Tibial artery (tissue), 4 donors: ENCODE data around the gene JMJD6.

Experiments
- DNase-seq, 2 donors: peaks; one replicate each; pipeline ENCODE4 v3.0.0-alpha.2; 2019
- H3K27ac ChIP-seq, 2 donors: fragments of 200-600 bp; sonication (generic) in 1 of 2; 1 replicate in 1 of 2; 2 replicates in 1 of 2; pipeline ENCODE4 v1.5.1; 2018 to 2019; ENCODE audit warnings: mild to moderate bottlenecking in 1 of 2
- H3K27me3 ChIP-seq, 2 donors: fragments of 200-600 bp; sonication (generic) in 1 of 2; one replicate each; pipeline versions ENCODE4 v1.5.1 to v1.6.0; 2016 to 2019
- H3K36me3 ChIP-seq, 3 donors: fragments of 200-600 bp; sonication (generic) in 2 of 3; one replicate each; pipeline ENCODE4 v1.5.1; 2016 to 2019; ENCODE audit warnings: mild to moderate bottlenecking in 2 of 3
- H3K4me1 ChIP-seq, 4 donors: fragments of 200-600 bp; sonication (generic) in 2 of 4; 1 replicate in 3 of 4; 2 replicates in 1 of 4; pipeline ENCODE4 v1.5.1; 2016 to 2019
- H3K4me3 ChIP-seq, 2 donors: fragments of 200-600 bp; sonication (generic) in 1 of 2; 1 replicate in 1 of 2; 2 replicates in 1 of 2; pipeline ENCODE4 v1.5.1; 2018 to 2019; ENCODE audit warnings: mild to moderate bottlenecking in 2 of 2
- H3K9me3 ChIP-seq, 3 donors: fragments of 200-600 bp; sonication (generic) in 1 of 3; one replicate each; pipeline ENCODE4 v1.5.1; 2016 to 2019
- CTCF ChIP-seq, 2 experiments: fragments of 200-600 bp in 1 of 2; fragments of 450-650 bp in 1 of 2; IDR thresholded peaks; one replicate each; pipeline ENCODE4 v1.5.1; 2017 to 2019; ENCODE audit warnings: antibody characterized with exemption in 2 of 2, mild to moderate bottlenecking in 1 of 2, moderate library complexity in 1 of 2
- intact Hi-C: fragments of 100-400 bp; cut with DNase I; formaldehyde crosslinking; loops from one replicate; pipeline ENCODE4 v1.15.0; 2023; ENCODE audit warnings: low total_unique reads

JMJD6 gene

GRCh38 chr17:76755285-76755684 lies 28.9 kb upstream of the JMJD6 start:
- H3K4me1 ChIP-seq, result no peaks in the 10 kb centered on the region
- peaks cover 31 to 72% (median 58%) of the 10 kb centered on the region in 3 donors for H3K36me3 ChIP-seq
- TF ChIP-seq CTCF (IDR thresholded peaks at IDR 0.05), result no peak
- no peak overlapping the region for H3K4me3 ChIP-seq
- DNase-seq, result no peak
- no peak overlapping the region for H3K27ac ChIP-seq
- H3K9me3 ChIP-seq, result no peaks in the 10 kb centered on the region
- intact Hi-C loops, result no loop called here
- H3K27me3 ChIP-seq, result no peaks in the 10 kb centered on the region

DNA sequence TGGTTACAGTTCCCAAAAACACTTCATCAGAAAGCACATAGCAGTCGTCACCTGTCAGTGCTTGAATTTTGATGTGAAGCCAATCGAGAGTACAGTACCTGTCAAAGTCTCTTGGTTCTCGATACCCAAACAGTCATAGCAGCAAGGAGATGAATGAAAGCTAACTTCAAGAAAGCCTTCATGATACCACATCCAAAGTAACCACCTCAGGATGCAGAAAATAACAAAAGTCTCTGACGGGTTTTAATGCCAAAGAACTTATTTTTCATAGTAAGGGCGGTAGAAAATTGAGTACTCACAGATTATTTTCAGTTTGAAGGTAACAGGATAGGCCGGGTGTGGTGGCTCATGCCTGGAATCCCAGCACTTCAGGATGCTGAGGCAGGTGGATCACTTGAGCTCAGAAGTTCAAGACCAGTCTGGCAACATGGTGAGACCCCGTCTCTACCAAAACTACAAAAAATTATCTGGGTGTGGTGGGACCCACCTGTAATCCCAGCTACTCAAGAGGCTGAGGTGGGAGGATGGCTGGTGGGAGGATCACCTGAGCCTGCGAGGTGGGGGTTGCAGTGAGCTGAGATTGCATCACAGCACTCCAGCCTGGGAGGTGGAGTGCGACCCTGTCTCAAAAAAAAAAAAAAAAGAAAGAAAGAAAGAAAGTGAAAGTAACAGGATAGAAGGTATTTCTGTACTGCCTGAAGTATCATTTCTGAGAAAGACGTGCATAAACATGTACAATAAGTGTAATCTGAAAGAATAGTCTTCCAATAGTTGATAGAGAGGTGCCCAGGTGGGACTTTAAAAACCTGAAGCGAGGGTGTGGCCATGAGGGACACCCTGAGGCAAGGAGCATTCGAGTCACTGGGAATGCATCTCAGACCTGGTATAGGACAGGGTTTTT lies 26.9 kb upstream of the JMJD6 start:
- Histone ChIP-seq H3K27me3 (no peaks in the 10 kb centered on the region), H3K4me1 (no peaks in the 10 kb centered on the region), H3K9me3 (no peaks in the 10 kb centered on the region), H3K27ac (no peak overlapping the region), H3K4me3 (no peak overlapping the region), H3K36me3 (peaks cover 32 to 76% (median 63%) of the 10 kb centered on the region in 3 donors)
- no peak for DNase-seq
- intact Hi-C loops, result no loop called here
- TF ChIP-seq CTCF (IDR thresholded peaks at IDR 0.05), result no peak

DNA sequence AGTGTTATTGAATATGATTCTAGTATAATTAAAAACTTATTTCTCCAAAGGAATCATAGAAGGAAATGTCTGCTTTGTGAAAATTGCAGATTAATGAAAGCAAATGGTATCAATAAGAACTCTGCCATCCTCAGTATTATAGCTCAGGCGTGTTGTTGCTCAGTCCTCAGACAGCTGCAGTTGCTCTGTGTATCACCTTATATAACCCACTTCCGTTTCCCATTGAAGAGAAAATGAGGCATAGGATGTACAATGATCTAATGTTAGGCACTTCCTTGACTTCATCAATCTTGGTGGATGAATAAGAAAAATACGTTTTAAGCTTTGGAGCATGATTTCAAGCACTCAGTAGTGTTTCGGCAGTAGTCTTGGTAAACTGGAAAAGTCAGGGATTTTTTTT lies 25.6 kb upstream of the JMJD6 start:
- Histone ChIP-seq H3K27me3 (no peaks in the 10 kb centered on the region), H3K27ac (no peak overlapping the region), H3K9me3 (no peaks in the 10 kb centered on the region), H3K36me3 (peaks cover 32 to 68% (median 53%) of the 10 kb centered on the region in 3 donors), H3K4me1 (no peaks in the 10 kb centered on the region), H3K4me3 (no peak overlapping the region)
- TF ChIP-seq CTCF (IDR thresholded peaks at IDR 0.05), result no peak
- no peak for DNase-seq
- intact Hi-C loops, result no loop called here

GRCh38 chr17:76751416-76751993 lies 25.1 kb upstream of the JMJD6 start:
- H3K27me3 ChIP-seq, result no peaks in the 10 kb centered on the region
- no peaks in the 10 kb centered on the region for H3K4me1 ChIP-seq

GRCh38 chr17:76748657-76749056 lies 22.3 kb upstream of the JMJD6 start:
- intact Hi-C loops, result no loop called here
- no peaks in the 10 kb centered on the region for H3K4me1 ChIP-seq
- H3K9me3 ChIP-seq, result no peaks in the 10 kb centered on the region
- DNase-seq, result no peak
- H3K27me3 ChIP-seq, result no peaks in the 10 kb centered on the region
- no peak for TF ChIP-seq CTCF (IDR thresholded peaks at IDR 0.05)
- H3K27ac ChIP-seq, result no peak overlapping the region
- H3K36me3 ChIP-seq, result peaks cover 36 to 69% (median 55%) of the 10 kb centered on the region in 3 donors
- no peak overlapping the region for H3K4me3 ChIP-seq

More at GRCh38 chr17:76751416-76751993, 25.1 kb upstream of the JMJD6 start:
- Histone ChIP-seq H3K9me3 (no peaks in the 10 kb centered on the region), H3K27ac (no peak overlapping the region), H3K4me3 (no peak overlapping the region), H3K36me3 (peaks cover 32 to 68% (median 53%) of the 10 kb centered on the region in 3 donors)
- no peak for TF ChIP-seq CTCF (IDR thresholded peaks at IDR 0.05)
- intact Hi-C loops, result no loop called here
- DNase-seq, result no peak
